HepG2 (cell line): ENCODE data around the gene FOCAD. TPM values are rescaled to one million over a fixed set of nuclear protein-coding genes. Genes with fewer than 3 reads are reported as not detected.

Experiments used
- ATAC-seq: fragments of 200-7000 bp; cut with Tn5 transposase; 3 replicates; pipeline ENCODE4 v1.9.1; 2020; ENCODE audit warnings: mild to moderate bottlenecking, moderate library complexity
- BruUV-seq: library from RNA; stranded (reverse); fragments of 400-500 nt; replicated peaks from 2 replicates; lab custom pipeline; 2021; lab: Mats Ljungman, UMichigan
- CTCF ChIA-PET: fragments of 300-600 bp; formaldehyde crosslinking; extraction: SDS; loops from one replicate; lab custom pipeline; 2021; ENCODE audit warnings: low total read pairs, inconsistent platforms, low intra/inter-chr PET ratio; lab: Yijun Ruan, JAX
- POLR2A ChIA-PET: fragments of 350-600 bp; sonication (Branson Sonifier 250); formaldehyde crosslinking; loops from one replicate; lab custom pipeline; 2020; ENCODE audit warnings: antibody characterized with exemption, inconsistent platforms; lab: Yijun Ruan, JAX
- DNase-seq: peaks from one replicate; pipeline ENCODE4 v3.0.0-alpha.2; 2015; ENCODE audit warnings: low spot score
- FAIRE-seq: peaks from 3 replicates; lab custom pipeline; 2011; peaks lifted over from hg19 to GRCh38; lab: Jason Lieb, UNC
- H2AFZ ChIP-seq: one replicate; pipeline ENCODE4 v1.6.1; 2011; ENCODE audit warnings: low read length, inconsistent platforms
- H3K27ac ChIP-seq: fragments of 300-600 bp; 3 replicates; pipeline ENCODE4 v1.8.0; 2011; ENCODE audit warnings: mixed run types, mild to moderate bottlenecking, mixed read lengths, low read length, inconsistent platforms; ENCODE audit not compliant: insufficient read depth; ENCODE audit errors: extremely low read length
- H3K27me3 ChIP-seq, 2 experiments: fragments of 200-600 bp in 1 of 2; 2 replicates in 1 of 2; 3 replicates in 1 of 2; pipeline versions ENCODE4 v1.6.0 to v1.8.0; 2011; ENCODE audit warnings: low read length in 2 of 2, mild to moderate bottlenecking in 2 of 2, moderate library complexity in 2 of 2, inconsistent platforms in 1 of 2; ENCODE audit not compliant: insufficient read depth in 2 of 2, control insufficient read depth in 1 of 2
- H3K36me3 ChIP-seq, 2 experiments: fragments of 200-600 bp in 1 of 2; replicated peaks in 1 of 2; 2 replicates in 1 of 2; 3 replicates in 1 of 2; pipeline versions ENCODE4 v1.5.1 to v1.8.0; 2011; ENCODE audit warnings: low read length in 2 of 2, inconsistent platforms in 1 of 2; ENCODE audit not compliant: insufficient read depth in 2 of 2, control insufficient read depth in 1 of 2
- H3K4me1 ChIP-seq: 2 replicates; pipeline ENCODE4 v1.5.1; 2012; ENCODE audit warnings: low read length, inconsistent platforms; ENCODE audit not compliant: insufficient read depth
- H3K4me2 ChIP-seq: 2 replicates; pipeline ENCODE4 v1.6.0; 2011; ENCODE audit warnings: low read depth, low read length, inconsistent platforms
- H3K4me3 ChIP-seq, 3 experiments: fragments of 200-600 bp in 1 of 3; sonication (generic), shearing (Covaris generic) in 1 of 3; replicated peaks in 1 of 3; 2 replicates each; pipeline ENCODE4 v1.5.1; 2011 to 2016; ENCODE audit warnings: low read length in 3 of 3, inconsistent platforms in 2 of 3, low read depth in 2 of 3, mild to moderate bottlenecking in 2 of 3, control low read depth in 1 of 3, mixed read lengths in 1 of 3; ENCODE audit not compliant: insufficient read depth in 1 of 3
- H3K79me2 ChIP-seq: one replicate; pipeline ENCODE4 v1.6.1; 2011; ENCODE audit warnings: low read length, inconsistent platforms; ENCODE audit not compliant: insufficient read depth
- H3K9ac ChIP-seq: 2 replicates; pipeline ENCODE4 v1.6.0; 2011; ENCODE audit warnings: mild to moderate bottlenecking, low read depth, low read length, inconsistent platforms; ENCODE audit not compliant: insufficient read depth
- H3K9me3 ChIP-seq: 2 replicates; pipeline ENCODE4 v1.5.1; 2012; ENCODE audit warnings: mild to moderate bottlenecking, low read length
- H4K20me1 ChIP-seq: 2 replicates; pipeline ENCODE4 v1.6.0; 2011; ENCODE audit warnings: inconsistent platforms, mild to moderate bottlenecking, low read length, moderate library complexity; ENCODE audit not compliant: insufficient read depth
- GATAD1 ChIP-seq: IDR thresholded peaks from 2 replicates; pipeline ENCODE4 v1.6.1; 2016; ENCODE audit warnings: missing genetic modification reagents, missing compliant biosample characterization
- JUNB ChIP-seq: sonication (generic); formaldehyde crosslinking; IDR thresholded peaks from 2 replicates; pipeline ENCODE4 v1.8.0; 2022; ENCODE audit warnings: missing genetic modification reagents, mild to moderate bottlenecking, borderline replicate concordance
- MED8 ChIP-seq: sonication (generic); formaldehyde crosslinking; IDR thresholded peaks from 2 replicates; pipeline ENCODE4 v1.8.1; 2023; ENCODE audit warnings: mild to moderate bottlenecking, missing genetic modification reagents; ENCODE audit not compliant: insufficient replicate concordance
- MIER3 ChIP-seq: IDR thresholded peaks from 2 replicates; pipeline ENCODE4 v1.6.1; 2016; ENCODE audit warnings: missing compliant biosample characterization, borderline replicate concordance
- RELA ChIP-seq: sonication (generic); formaldehyde crosslinking; IDR thresholded peaks from 2 replicates; pipeline ENCODE4 v1.4.0; 2020; ENCODE audit warnings: missing genetic modification reagents
- TBL1XR1 ChIP-seq: fragments of 150-350 bp; IDR thresholded peaks from 2 replicates; pipeline ENCODE4 v1.6.1; 2014; ENCODE audit warnings: borderline replicate concordance, low read length; ENCODE audit not compliant: partially characterized antibody
- ZNF468 ChIP-seq: sonication (generic); formaldehyde crosslinking; IDR thresholded peaks from 2 replicates; pipeline ENCODE4 v1.8.0; 2022; ENCODE audit warnings: mild to moderate bottlenecking, moderate library complexity, missing genetic modification reagents
- ZNF546 ChIP-seq: sonication (generic); formaldehyde crosslinking; conservative IDR thresholded peaks from 2 replicates; pipeline ENCODE4 v1.8.1; 2023; ENCODE audit warnings: mild to moderate bottlenecking, missing genetic modification reagents
- ZNF564 ChIP-seq: sonication (generic); formaldehyde crosslinking; IDR thresholded peaks from 2 replicates; pipeline ENCODE4 v1.8.1; 2023; ENCODE audit warnings: mild to moderate bottlenecking, missing genetic modification reagents
- ZNF577 ChIP-seq: sonication (generic); formaldehyde crosslinking; IDR thresholded peaks from 2 replicates; pipeline ENCODE4 v1.4.0; 2020; ENCODE audit warnings: mild to moderate bottlenecking, low read depth, missing genetic modification reagents, borderline replicate concordance
- WGBS: methylation state at CpG from one replicate; pipeline ENCODE4 v1.1.6; 2017; ENCODE audit warnings: low lambda C conversion rate; 5-methylcytosine and 5-hydroxymethylcytosine counted together
- in situ Hi-C: cut with HindIII; loops from 2 replicates; pipeline ENCODE4 v1.10.0; 2017; ENCODE audit warnings: low pct_unique_long_range_greater_than_20kb; ENCODE audit not compliant: extremely low pct_ligation_motif_present
- intact Hi-C: fragments of 100-400 bp; cut with micrococcal nuclease; formaldehyde crosslinking; loops from one replicate; pipeline ENCODE4 v1.10.0; 2022; ENCODE audit not compliant: unreplicated experiment
- polyA plus RNA-seq, 8 experiments: library from polyadenylated mRNA; depleted of rRNA in 3 of 8; stranded (reverse) in 7 of 8; unstranded in 1 of 8; fragments of >200 nt; fragmentation: Illumina TruSeq in 4 of 8; extraction: Trizol in 4 of 8; gene quantifications; 2 replicates each; pipeline versions ENCODE4 v1.2.1 to v1.2.3, GENCODE V29; 2011 to 2016; ENCODE audit warnings: low read depth in 4 of 8, missing spikeins in 1 of 8, mixed read lengths in 1 of 8; ENCODE audit not compliant: insufficient read depth in 1 of 8
- total RNA-seq, 5 experiments: library from RNA; depleted of rRNA; stranded (reverse); fragments of >200 nt; fragmentation: Illumina TruSeq; extraction: Trizol; gene quantifications; 2 replicates each; pipeline ENCODE4 v1.2.3, GENCODE V29; 2016; ENCODE audit warnings: low read depth in 1 of 5
- TF ChIP-seq, protein P1 (sequence below): sonication (generic); formaldehyde crosslinking; IDR thresholded peaks from 2 replicates; pipeline ENCODE4 v1.5.1; 2020; ENCODE audit warnings: mild to moderate bottlenecking, missing genetic modification reagents
- TF ChIP-seq, protein P2 (sequence below): sonication (generic); formaldehyde crosslinking; IDR thresholded peaks from 2 replicates; pipeline ENCODE4 v1.4.0; 2020; ENCODE audit warnings: mild to moderate bottlenecking, missing genetic modification reagents
- TF ChIP-seq, protein P3 (sequence below): sonication (generic); formaldehyde crosslinking; IDR thresholded peaks from 2 replicates; pipeline ENCODE4 v1.5.0; 2020; ENCODE audit warnings: mild to moderate bottlenecking, missing genetic modification reagents, borderline replicate concordance

The FOCAD gene
- total and polyA plus RNA-seq, 2 of the 13 experiments (the other 11 are each of a cell fraction or from before 2014, with no cell fraction given), result 18.0 to 31.1 TPM

DNA sequence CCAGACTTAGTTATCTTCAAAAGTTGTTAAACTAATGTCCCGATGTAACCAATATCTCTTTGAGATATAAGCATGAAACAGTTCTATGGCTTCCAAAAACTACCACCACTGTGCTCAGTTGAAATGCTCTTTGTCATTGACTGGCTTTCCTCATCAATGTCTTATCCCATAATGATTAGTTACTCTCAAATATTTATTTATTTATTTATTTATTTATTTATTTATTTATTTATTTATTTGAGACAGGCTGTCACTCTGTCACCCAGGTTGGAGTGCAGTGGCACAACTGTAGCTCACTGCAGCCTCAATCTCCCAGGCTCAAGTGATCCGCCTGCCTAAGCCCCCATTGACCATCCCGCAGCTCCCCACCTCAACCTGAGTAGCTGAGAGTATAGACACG is 33.7 kb upstream of the FOCAD start:
- H2AFZ ChIP-seq, result no peak overlapping the region
- no peaks in the 10 kb centered on the region for H3K9me3 ChIP-seq
- BruUV-seq, result no TSS peak
- intact Hi-C loops, result no loop called here
- H4K20me1 ChIP-seq, result no peaks in the 10 kb centered on the region
- peaks cover 8% of the 10 kb centered on the region for H3K4me1 ChIP-seq
- ChIA-PET POLR2A (no interaction called here), CTCF (no interaction called here)
- ATAC-seq, result no peak
- H3K9ac ChIP-seq, result no peak overlapping the region
- WGBS, result 42% methylated on average over 4 of the region's 4 CpGs
- no peak overlapping the region for H3K27ac ChIP-seq
- FAIRE-seq, result no peak
- in situ Hi-C loops, result no loop called here
- no peaks in the 10 kb centered on the region for H3K36me3 ChIP-seq
- DNase-seq, result no peak
- H3K79me2 ChIP-seq, result no peaks in the 10 kb centered on the region
- no peak overlapping the region for H3K4me3 ChIP-seq
- H3K27me3 ChIP-seq, result no peaks in the 10 kb centered on the region
- H3K4me2 ChIP-seq, result peak overlapping the region; percentile 18; the same call in 1 of the 2 replicates
- TF ChIP-seq ZNF468 (CRISPR knock-in tag) (no peak), JUNB (CRISPR knock-in tag) (no peak), MIER3 (CRISPR knock-in tag) (no peak), TBL1XR1 (no peak), MED8 (CRISPR knock-in tag) (no peak), RELA (CRISPR knock-in tag) (no peak), ZNF546 (CRISPR knock-in tag) (no peak), GATAD1 (CRISPR knock-in tag) (no peak), ZNF577 (CRISPR knock-in tag) (no peak), ZNF564 (CRISPR knock-in tag) (no peak)
- TF ChIP-seq, protein P1, sequence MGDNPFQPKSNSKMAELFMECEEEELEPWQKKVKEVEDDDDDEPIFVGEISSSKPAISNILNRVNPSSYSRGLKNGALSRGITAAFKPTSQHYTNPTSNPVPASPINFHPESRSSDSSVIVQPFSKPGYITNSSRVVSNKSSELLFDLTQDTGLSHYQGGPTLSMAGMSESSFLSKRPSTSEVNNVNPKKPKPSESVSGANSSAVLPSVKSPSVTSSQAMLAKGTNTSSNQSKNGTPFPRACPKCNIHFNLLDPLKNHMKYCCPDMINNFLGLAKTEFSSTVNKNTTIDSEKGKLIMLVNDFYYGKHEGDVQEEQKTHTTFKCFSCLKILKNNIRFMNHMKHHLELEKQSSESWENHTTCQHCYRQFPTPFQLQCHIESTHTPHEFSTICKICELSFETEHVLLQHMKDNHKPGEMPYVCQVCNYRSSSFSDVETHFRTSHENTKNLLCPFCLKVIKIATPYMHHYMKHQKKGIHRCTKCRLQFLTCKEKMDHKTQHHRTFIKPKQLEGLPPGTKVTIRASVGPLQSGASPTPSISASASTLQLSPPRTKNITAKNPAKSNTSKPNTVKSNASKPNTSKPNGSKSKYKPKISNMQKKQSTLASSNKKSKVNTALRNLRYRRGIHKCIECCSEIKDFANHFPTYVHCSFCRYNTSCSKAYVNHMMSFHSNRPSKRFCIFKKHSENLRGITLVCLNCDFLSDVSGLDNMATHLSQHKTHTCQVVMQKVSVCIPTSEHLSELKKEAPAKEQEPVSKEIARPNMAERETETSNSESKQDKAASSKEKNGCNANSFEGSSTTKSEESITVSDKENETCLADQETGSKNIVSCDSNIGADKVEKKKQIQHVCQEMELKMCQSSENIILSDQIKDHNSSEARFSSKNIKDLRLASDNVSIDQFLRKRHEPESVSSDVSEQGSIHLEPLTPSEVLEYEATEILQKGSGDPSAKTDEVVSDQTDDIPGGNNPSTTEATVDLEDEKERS (CRISPR knock-in tag), result no peak
- TF ChIP-seq, protein P2, sequence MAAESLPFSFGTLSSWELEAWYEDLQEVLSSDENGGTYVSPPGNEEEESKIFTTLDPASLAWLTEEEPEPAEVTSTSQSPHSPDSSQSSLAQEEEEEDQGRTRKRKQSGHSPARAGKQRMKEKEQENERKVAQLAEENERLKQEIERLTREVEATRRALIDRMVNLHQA (CRISPR knock-in tag), result no peak
- TF ChIP-seq, protein P3, sequence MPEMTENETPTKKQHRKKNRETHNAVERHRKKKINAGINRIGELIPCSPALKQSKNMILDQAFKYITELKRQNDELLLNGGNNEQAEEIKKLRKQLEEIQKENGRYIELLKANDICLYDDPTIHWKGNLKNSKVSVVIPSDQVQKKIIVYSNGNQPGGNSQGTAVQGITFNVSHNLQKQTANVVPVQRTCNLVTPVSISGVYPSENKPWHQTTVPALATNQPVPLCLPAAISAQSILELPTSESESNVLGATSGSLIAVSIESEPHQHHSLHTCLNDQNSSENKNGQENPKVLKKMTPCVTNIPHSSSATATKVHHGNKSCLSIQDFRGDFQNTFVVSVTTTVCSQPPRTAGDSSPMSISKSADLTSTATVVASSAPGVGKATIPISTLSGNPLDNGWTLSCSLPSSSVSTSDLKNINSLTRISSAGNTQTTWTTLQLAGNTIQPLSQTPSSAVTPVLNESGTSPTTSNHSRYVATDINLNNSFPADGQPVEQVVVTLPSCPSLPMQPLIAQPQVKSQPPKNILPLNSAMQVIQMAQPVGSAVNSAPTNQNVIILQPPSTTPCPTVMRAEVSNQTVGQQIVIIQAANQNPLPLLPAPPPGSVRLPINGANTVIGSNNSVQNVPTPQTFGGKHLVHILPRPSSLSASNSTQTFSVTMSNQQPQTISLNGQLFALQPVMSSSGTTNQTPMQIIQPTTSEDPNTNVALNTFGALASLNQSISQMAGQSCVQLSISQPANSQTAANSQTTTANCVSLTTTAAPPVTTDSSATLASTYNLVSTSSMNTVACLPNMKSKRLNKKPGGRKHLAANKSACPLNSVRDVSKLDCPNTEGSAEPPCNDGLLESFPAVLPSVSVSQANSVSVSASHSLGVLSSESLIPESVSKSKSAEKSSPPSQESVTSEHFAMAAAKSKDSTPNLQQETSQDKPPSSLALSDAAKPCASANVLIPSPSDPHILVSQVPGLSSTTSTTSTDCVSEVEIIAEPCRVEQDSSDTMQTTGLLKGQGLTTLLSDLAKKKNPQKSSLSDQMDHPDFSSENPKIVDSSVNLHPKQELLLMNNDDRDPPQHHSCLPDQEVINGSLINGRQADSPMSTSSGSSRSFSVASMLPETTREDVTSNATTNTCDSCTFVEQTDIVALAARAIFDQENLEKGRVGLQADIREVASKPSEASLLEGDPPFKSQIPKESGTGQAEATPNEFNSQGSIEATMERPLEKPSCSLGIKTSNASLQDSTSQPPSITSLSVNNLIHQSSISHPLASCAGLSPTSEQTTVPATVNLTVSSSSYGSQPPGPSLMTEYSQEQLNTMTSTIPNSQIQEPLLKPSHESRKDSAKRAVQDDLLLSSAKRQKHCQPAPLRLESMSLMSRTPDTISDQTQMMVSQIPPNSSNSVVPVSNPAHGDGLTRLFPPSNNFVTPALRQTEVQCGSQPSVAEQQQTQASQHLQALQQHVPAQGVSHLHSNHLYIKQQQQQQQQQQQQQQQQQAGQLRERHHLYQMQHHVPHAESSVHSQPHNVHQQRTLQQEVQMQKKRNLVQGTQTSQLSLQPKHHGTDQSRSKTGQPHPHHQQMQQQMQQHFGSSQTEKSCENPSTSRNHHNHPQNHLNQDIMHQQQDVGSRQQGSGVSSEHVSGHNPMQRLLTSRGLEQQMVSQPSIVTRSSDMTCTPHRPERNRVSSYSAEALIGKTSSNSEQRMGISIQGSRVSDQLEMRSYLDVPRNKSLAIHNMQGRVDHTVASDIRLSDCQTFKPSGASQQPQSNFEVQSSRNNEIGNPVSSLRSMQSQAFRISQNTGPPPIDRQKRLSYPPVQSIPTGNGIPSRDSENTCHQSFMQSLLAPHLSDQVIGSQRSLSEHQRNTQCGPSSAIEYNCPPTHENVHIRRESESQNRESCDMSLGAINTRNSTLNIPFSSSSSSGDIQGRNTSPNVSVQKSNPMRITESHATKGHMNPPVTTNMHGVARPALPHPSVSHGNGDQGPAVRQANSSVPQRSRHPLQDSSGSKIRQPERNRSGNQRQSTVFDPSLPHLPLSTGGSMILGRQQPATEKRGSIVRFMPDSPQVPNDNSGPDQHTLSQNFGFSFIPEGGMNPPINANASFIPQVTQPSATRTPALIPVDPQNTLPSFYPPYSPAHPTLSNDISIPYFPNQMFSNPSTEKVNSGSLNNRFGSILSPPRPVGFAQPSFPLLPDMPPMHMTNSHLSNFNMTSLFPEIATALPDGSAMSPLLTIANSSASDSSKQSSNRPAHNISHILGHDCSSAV (CRISPR knock-in tag), result no peak
